ENCODE data around the gene IRF8. TPM values are rescaled to one million over a fixed set of nuclear protein-coding genes. Genes with fewer than 3 reads are reported as not detected.

IRF8 gene
- total and polyA plus RNA-seq, 2 of the 13 experiments (the other 11 are each of a cell fraction or from before 2014, with no cell fraction given), result not detected

DNA sequence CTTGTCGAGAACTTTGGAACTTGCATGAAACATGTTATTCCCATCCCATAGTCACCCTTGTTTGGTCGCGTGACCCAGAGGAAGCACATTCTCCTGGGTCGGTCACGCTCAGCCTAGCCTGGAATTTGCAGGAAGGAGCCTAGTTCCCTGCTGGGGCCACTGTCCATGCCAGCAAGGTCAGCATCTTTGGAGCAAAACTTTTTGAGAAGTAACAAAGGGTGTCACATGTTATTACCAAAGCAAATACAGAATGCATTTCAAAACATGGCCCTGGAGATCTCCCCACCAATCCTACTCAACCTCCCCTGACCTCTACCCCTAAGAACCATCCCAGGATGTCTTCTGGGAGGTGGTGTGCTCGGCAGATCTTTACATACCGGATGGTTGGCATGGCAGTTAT lies 26.2 kb upstream of the IRF8 start:
- no peaks in the 10 kb centered on the region; a peak in 2 of 5 replicates for H3K27me3 ChIP-seq (ENCODE audit: control insufficient read depth in 1 of 2, insufficient read depth in 2 of 2, low read length in 2 of 2)
- no peak overlapping the region for H3K9ac ChIP-seq (ENCODE audit: insufficient read depth, low read depth, low read length)
- FAIRE-seq (no peak), ATAC-seq (no peak), DNase-seq (ENCODE audit: low spot score) (no peak)
- H3K79me2 ChIP-seq (ENCODE audit: insufficient read depth, low read length), result no peaks in the 10 kb centered on the region
- no peaks in the 10 kb centered on the region for H3K9me3 ChIP-seq (ENCODE audit: low read length)
- TF ChIP-seq EP300 (IDR thresholded peaks at IDR 0.05; ENCODE audit: low read depth in 2 of 2, low read length in 2 of 2) (no peak), EP300 (CRISPR knock-in tag; IDR thresholded peaks at IDR 0.05; ENCODE audit: borderline replicate concordance) (no peak), ZNF326 (CRISPR knock-in tag; IDR thresholded peaks at IDR 0.05; ENCODE audit: borderline replicate concordance) (no peak), RAD51 (IDR thresholded peaks at IDR 0.05; ENCODE audit: borderline replicate concordance) (no peak), ZNF616 (CRISPR knock-in tag; IDR thresholded peaks at IDR 0.05; ENCODE audit: low read depth) (no peak), ZNF772 (CRISPR knock-in tag; IDR thresholded peaks at IDR 0.05) (no peak), TOE1 (CRISPR knock-in tag; IDR thresholded peaks at IDR 0.05) (no peak), ZNF234 (CRISPR knock-in tag; conservative IDR thresholded peaks at IDR 0.05) (no peak), GTF3A (CRISPR knock-in tag; conservative IDR thresholded peaks at IDR 0.05) (no peak), ZFY (CRISPR knock-in tag; IDR thresholded peaks at IDR 0.05) (no peak)
- TF ChIP-seq, protein P1, sequence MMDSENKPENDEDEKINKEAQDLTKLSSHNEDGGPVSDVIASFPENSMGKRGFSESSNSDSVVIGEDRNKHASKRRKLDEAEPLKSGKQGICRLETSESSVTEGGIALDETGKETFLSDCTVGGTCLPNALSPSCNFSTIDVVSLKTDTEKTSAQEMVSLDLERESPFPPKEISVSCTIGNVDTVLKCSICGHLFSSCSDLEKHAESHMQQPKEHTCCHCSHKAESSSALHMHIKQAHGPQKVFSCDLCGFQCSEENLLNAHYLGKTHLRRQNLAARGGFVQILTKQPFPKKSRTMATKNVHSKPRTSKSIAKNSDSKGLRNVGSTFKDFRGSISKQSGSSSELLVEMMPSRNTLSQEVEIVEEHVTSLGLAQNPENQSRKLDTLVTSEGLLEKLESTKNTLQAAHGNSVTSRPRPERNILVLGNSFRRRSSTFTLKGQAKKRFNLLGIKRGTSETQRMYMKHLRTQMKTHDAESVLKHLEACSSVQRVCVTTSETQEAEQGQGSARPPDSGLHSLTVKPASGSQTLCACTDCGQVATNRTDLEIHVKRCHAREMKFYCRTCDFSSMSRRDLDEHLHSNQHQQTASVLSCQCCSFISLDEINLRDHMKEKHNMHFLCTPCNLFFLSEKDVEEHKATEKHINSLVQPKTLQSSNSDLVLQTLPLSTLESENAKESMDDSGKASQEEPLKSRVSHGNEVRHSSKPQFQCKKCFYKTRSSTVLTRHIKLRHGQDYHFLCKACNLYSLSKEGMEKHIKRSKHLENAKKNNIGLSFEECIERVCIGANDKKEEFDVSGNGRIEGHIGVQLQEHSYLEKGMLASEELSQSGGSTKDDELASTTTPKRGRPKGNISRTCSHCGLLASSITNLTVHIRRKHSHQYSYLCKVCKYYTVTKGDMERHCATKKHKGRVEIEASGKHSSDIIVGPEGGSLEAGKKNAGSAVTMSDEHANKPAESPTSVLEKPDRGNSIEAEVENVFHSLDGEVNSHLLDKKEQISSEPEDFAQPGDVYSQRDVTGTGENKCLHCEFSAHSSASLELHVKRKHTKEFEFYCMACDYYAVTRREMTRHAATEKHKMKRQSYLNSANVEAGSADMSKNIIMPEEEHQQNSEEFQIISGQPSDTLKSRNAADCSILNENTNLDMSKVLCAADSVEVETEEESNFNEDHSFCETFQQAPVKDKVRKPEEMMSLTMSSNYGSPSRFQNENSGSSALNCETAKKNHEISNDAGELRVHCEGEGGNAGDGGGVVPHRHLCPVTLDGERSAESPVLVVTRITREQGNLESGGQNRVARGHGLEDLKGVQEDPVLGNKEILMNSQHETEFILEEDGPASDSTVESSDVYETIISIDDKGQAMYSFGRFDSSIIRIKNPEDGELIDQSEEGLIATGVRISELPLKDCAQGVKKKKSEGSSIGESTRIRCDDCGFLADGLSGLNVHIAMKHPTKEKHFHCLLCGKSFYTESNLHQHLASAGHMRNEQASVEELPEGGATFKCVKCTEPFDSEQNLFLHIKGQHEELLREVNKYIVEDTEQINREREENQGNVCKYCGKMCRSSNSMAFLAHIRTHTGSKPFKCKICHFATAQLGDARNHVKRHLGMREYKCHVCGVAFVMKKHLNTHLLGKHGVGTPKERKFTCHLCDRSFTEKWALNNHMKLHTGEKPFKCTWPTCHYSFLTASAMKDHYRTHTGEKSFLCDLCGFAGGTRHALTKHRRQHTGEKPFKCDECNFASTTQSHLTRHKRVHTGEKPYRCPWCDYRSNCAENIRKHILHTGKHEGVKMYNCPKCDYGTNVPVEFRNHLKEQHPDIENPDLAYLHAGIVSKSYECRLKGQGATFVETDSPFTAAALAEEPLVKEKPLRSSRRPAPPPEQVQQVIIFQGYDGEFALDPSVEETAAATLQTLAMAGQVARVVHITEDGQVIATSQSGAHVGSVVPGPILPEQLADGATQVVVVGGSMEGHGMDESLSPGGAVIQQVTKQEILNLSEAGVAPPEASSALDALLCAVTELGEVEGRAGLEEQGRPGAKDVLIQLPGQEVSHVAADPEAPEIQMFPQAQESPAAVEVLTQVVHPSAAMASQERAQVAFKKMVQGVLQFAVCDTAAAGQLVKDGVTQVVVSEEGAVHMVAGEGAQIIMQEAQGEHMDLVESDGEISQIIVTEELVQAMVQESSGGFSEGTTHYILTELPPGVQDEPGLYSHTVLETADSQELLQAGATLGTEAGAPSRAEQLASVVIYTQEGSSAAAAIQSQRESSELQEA (CRISPR knock-in tag; IDR thresholded peaks at IDR 0.05; ENCODE audit: not compliant biosample characterization), result no peak
- TF ChIP-seq, protein P2, sequence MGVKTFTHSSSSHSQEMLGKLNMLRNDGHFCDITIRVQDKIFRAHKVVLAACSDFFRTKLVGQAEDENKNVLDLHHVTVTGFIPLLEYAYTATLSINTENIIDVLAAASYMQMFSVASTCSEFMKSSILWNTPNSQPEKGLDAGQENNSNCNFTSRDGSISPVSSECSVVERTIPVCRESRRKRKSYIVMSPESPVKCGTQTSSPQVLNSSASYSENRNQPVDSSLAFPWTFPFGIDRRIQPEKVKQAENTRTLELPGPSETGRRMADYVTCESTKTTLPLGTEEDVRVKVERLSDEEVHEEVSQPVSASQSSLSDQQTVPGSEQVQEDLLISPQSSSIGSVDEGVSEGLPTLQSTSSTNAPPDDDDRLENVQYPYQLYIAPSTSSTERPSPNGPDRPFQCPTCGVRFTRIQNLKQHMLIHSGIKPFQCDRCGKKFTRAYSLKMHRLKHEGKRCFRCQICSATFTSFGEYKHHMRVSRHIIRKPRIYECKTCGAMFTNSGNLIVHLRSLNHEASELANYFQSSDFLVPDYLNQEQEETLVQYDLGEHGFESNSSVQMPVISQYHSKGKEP (CRISPR knock-in tag; IDR thresholded peaks at IDR 0.05), result no peak
- 44% methylated on average over 7 of the region's 7 CpGs for WGBS (ENCODE audit: low lambda C conversion rate)
- no peak overlapping the region for H3K27ac ChIP-seq (ENCODE audit: extremely low read length, insufficient read depth, low read length)
- intact Hi-C loops (cut with micrococcal nuclease; ENCODE audit: unreplicated experiment), result no loop called here
- no peaks in the 10 kb centered on the region for H4K20me1 ChIP-seq (ENCODE audit: insufficient read depth, low read length)
- H3K4me1 ChIP-seq (ENCODE audit: insufficient read depth, low read length), result no peaks in the 10 kb centered on the region
- CTCF ChIA-PET (ENCODE audit: low intra/inter-chr PET ratio, low total read pairs), result no interaction called here
- no peaks in the 10 kb centered on the region for H3K36me3 ChIP-seq (replicated peaks in 1 of 2; ENCODE audit: control insufficient read depth in 1 of 2, insufficient read depth in 2 of 2, low read length in 2 of 2)
- BruUV-seq (replicated peaks), result no TSS peak
- no peak overlapping the region for H2AFZ ChIP-seq (ENCODE audit: low read length)
- H3K4me3 ChIP-seq (replicated peaks in 1 of 3; ENCODE audit: insufficient read depth in 1 of 3, low read depth in 2 of 3, low read length in 3 of 3), result no peak overlapping the region
- H3K4me2 ChIP-seq (ENCODE audit: low read depth, low read length), result no peak overlapping the region
- in situ Hi-C loops (cut with HindIII; ENCODE audit: extremely low pct_ligation_motif_present, low pct_unique_long_range_greater_than_20kb), result no loop called here
- POLR2A ChIA-PET, result no interaction called here

Measured in HepG2 (cell line).